ENCODE results near the gene SLC16A8.
"Not testable (repeated sequence)": the region's sequence is repeated elsewhere in the genome, so short reads cannot be mapped to it uniquely, and the experiment has no call there.

The SLC16A8 gene

DNA sequence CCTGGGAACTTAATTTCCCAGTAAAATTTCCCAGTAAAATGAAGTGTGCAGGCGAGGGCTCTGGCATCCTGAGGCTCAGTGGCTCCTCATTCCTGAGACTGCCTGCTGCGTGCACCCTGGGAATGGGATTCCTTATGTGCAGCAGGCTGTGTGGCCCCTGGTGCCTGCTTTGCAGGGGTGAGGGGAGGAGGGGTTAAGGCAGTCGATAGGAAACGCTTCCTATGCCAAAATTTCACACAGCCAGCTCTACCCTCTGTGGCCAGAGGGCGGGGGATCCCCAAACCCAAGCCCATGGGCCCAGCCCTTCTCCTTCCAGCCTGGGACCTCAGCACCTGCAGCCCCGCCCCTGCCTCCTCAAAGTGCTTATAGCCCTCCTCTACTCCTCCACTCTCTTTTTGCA, 38.6 kb upstream of the SLC16A8 start:
- H3K4me3 ChIP-seq (ENCODE audit: low read length) = no peak overlapping the region
- TF ChIP-seq, protein P1, sequence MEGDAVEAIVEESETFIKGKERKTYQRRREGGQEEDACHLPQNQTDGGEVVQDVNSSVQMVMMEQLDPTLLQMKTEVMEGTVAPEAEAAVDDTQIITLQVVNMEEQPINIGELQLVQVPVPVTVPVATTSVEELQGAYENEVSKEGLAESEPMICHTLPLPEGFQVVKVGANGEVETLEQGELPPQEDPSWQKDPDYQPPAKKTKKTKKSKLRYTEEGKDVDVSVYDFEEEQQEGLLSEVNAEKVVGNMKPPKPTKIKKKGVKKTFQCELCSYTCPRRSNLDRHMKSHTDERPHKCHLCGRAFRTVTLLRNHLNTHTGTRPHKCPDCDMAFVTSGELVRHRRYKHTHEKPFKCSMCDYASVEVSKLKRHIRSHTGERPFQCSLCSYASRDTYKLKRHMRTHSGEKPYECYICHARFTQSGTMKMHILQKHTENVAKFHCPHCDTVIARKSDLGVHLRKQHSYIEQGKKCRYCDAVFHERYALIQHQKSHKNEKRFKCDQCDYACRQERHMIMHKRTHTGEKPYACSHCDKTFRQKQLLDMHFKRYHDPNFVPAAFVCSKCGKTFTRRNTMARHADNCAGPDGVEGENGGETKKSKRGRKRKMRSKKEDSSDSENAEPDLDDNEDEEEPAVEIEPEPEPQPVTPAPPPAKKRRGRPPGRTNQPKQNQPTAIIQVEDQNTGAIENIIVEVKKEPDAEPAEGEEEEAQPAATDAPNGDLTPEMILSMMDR (conservative IDR thresholded peaks at IDR 0.05; ENCODE audit: low read length) = no peak
- no peak for DNase-seq (ENCODE audit: low read depth)

DNA sequence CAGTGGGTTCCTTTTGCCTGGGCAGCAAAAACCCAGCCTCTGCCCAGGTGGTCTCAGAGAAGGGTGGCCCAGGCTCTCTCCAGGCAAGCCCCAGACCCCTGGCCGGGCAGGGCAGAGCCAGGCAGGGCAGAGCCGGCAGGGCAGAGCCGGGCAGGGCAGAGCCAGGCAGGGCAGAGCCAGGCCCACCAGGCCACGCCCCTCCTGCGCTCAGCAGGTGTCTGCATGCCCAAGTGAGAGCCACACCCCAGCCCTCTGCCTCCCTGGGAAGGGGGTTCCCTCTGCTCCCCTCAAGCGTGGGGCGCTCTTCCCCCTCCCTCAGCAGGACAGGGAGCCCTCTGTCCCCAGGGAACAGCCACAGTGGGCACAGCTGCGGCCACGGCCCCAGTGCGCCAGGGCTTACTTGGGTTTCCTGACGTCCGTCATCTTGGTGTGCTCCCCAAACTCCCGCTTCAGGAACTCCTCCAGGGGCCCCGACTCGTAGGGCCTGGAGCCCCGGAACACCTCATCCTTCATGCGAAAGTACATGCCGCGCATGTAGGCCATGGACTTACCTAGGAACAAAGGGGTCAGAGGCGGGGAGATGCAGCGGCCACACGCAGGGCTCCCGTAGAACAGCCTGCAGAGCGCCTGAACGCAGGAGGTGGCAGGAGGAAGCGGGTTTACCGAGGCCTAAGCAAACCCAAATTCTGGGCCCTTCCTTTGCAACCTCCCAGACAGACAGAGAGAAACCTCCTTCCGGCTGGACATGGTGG, 36.6 kb upstream of the SLC16A8 start:
- TF ChIP-seq, protein P1 (conservative IDR thresholded peaks at IDR 0.05; ENCODE audit: low read length) = no peak
- no peak for DNase-seq (ENCODE audit: low read depth)
- H3K4me3 ChIP-seq (ENCODE audit: low read length) = no peak overlapping the region

DNA sequence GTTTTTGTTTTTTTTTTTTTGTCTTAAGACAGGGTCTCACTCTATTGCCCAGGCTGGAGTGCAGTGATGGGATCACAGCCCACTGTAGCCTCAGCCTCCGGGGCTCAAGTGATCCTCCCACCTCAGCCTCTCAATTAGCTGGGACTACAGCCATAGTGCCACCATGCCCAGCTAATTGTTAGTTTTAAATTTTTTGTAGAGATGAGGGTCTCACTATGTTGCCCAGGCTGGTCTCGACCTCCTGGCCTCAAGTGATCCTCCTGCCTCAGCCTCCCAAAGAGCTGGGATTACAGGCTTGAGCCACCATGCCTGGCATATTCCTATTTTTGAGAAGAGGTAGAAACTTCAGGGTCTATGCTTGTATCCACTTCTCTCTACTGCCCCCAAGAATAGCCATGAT, 34.8 kb upstream of the SLC16A8 start:
- H3K4me3 ChIP-seq (ENCODE audit: low read length); DNase-seq (ENCODE audit: low read depth): not testable (repeated sequence)

DNA sequence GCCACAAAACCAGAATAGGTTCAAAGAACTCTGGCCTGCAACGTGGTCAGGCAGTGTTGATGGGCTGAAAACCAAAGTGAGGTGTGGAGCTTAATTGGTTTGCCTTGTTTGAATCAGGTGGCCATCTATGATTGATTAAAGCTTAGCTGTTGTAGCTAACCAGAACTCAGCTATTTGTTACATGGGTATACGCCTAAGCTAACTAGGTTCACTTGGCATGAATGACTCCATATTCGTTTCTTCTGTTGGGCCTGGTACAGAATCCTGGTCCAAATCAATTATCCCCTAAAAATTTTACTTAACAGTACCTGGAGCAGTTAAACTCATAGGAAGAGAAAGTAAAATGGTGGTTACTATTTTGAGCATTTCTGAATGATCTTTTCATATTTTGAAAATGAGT, 34.2 kb upstream of the SLC16A8 start:
- DNase-seq (ENCODE audit: low read depth) = no peak
- TF ChIP-seq, protein P1 (conservative IDR thresholded peaks at IDR 0.05; ENCODE audit: low read length) = no peak
- H3K4me3 ChIP-seq (ENCODE audit: low read length) = no peak overlapping the region

DNA sequence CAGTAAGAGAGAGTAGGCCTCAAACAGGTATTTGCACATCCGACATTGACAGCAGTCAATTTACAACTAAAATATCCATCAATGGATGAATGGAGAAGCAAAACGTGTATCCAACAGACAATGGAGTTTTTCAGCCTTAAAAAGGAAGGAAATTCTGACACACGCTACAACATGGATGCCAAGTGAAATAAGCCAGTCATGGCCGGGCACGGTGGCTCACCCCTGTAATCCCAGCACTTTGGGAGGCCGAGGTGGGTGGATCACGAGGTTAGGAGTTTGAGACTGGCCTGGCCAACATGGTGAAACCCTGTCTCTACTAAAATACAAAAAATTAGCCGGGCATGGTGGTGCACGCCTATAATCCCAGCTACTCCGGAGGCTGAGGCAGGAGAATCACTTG, 33.6 kb upstream of the SLC16A8 start:
- not testable (repeated sequence) for DNase-seq (ENCODE audit: low read depth)

DNA sequence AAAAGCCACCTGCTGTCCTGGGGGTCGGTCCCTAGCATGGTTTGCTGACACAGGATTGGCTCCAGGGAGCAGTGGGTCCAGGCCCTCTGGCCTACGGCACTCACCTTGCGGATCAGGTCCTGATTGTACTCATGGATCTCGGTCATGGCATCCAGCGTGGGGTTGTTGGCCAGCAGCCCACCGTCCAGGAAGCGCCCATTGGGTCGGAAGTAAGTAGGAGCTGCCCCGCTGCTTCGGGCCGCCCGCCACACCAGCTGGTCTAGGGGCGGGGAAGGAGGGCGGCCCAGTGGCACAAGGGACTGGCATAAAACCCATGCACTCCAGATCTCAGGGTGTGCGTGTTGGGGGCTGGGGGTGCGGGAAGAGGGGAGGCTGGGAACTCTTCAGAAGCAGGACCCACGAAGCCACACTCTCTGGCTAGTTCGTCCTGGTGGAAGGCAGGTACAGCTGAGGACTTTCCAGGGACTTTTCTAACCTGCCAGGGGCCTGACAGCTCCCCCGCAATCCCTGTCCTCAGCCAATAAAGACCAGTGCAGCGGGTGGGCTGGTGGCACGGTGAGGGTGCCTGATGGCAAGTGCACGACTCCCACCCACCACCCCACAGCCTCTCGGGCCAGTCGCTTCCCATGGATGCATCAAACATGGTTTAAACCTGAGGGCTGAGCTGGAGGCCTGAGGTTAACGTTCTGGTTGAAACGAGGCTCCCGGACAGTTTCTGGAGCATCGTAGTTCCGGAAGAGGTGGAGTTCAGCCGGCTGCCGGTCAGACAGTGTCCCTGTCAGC, 31.6 kb upstream of the SLC16A8 start:
- DNase-seq (ENCODE audit: low read depth) = no peak
- TF ChIP-seq, protein P1 (conservative IDR thresholded peaks at IDR 0.05; ENCODE audit: low read length) = no peak
- no peak overlapping the region for H3K4me3 ChIP-seq (ENCODE audit: low read length)

More for the DNA sequence above, 33.6 kb upstream of the SLC16A8 start:
- H3K4me3 ChIP-seq (ENCODE audit: low read length) = not testable (repeated sequence)

DNA sequence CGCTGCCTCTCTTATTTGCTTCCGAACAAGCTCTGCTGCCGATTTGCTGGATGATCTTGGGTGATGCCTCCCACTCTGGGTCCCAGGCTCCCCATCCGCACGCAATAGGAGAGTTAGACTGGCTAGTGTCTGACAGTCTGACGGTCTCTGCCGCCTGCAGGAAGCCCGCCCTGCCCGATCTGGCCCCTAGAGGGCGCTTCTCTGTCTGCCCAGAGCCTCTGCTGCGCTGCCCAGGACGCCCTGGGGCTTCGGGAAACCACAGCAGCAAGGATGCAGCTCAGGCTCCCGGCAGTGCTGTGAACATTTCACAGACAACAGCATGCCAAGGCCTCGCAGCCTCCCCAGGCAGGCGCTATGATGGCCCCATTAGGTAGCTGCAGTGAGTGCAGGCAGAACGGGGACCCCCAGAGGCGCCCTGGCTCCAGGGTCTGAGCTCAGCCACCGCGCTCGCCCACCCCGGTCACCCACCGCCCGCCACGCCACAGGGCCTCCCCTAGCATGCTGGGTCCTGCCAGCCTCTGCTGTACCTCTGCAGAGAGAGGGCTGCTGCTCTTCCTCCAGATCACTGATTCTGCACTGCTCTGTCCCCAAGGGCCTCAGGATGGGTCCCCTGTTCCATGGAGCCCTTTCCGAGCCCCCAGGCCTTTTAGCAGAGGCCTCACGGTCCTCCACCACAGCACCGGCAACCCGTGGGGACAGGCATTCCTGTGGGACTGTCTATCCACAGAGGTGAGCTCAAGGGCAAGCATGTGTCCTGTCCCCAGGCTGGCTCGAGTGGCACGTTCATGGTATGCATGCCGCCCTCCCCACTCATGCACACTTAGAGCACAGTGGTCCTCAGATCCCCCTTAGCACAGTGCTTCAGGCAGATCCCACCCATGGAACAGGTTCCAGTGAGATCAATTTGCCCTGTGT, 30.8 kb upstream of the SLC16A8 start:
- peak; percentile 81 for DNase-seq (ENCODE audit: low read depth)
- no peak overlapping the region for H3K4me3 ChIP-seq (ENCODE audit: low read length)
- TF ChIP-seq, protein P1 (conservative IDR thresholded peaks at IDR 0.05; ENCODE audit: low read length) = peak; percentile 87

Data from AG10803 (cell line).